Activated CD4-positive, alpha-beta T cell treated with anti-CD3 and anti-CD28 coated beads, Interleukin-2, Interleukin-4, amounts not matched to agents 100 ng/mL and 50 ng/mL, durations not matched to agents 16 hours and 8 hours (primary cell): Measurements from ENCODE around the gene COLEC11.

Experiments
- DNase-seq: peaks from one replicate; pipeline ENCODE4 v3.0.0-alpha.2; 2020; ENCODE audit warnings: low spot score

COLEC11 gene

DNA sequence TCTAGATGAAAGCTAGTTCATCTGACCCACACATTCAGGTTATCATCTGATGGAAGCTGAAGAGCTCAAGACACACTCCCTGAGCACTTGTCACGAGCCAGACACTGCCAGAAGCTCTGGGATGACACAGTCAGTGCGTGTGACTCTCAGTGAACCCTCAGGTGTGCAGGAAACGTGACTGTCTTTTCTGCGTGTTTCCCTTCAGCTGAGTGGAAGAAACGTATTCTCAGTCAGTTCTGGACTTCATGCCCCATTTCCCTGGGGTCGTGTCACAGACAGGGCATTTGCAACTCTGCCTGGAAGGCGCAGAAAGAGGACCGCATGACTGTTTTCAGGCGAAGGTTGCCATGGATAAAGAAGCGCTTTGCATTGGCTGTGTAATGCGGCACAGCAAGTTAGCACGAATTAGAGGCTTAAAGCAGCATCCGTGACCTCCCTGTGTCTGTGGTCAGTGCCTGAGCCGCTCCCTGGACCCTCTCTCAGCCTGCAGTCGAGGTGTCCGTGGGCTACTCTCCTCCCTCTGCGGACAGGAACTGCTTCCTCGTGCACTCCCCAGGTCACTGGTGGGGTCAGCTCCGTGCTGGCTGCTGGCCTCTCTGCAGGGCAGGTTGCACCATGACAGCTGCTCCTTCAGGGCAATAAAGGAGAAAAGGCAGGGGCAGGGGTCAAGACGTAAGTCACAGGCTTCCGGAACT is 59.8 kb downstream of the COLEC11 start:
- DNase-seq: no peak

DNA sequence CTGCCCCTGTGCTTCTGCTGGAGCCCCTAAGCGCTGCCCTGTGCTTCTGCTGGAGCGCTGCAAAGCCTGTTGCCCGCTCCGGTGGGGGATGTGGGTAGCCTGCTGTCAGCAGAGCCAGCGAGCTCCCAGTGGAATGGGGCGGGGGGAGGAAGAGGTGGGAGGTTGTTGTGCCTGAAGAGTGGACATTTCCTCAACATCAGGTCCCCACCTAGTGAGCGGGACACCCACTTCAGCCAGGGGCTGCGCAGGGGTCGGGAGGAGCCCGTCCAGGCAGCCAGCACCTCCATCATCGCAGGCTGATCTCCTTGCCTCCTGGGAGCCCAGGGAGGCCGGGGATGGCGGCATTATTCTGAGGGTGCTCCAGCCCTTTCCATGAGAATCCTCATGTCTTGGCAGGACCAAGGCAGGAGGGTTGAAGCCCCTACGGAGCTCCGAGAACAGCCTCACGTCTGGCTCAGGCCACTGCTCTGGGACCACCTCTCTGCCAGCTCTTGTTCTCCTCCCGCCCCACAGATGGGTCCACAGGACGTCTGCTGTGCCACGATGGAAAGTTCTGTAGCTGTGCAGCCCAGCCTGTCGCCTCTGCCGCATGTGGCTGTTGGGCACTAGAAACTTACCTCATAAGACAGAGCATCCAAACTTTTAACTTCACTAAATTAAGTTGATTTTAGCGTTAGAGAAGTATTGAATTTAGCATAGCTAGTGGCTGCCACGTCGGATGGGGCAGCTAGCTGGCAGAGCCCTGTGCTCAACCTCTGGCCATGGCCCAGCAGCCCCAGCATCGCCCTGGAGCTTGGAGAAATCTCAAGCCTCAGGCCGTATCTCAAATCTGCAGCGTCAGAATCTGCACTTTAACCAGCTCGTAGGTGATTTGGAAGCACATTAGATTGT is 61.2 kb downstream of the COLEC11 start:
- no peak for DNase-seq

DNA sequence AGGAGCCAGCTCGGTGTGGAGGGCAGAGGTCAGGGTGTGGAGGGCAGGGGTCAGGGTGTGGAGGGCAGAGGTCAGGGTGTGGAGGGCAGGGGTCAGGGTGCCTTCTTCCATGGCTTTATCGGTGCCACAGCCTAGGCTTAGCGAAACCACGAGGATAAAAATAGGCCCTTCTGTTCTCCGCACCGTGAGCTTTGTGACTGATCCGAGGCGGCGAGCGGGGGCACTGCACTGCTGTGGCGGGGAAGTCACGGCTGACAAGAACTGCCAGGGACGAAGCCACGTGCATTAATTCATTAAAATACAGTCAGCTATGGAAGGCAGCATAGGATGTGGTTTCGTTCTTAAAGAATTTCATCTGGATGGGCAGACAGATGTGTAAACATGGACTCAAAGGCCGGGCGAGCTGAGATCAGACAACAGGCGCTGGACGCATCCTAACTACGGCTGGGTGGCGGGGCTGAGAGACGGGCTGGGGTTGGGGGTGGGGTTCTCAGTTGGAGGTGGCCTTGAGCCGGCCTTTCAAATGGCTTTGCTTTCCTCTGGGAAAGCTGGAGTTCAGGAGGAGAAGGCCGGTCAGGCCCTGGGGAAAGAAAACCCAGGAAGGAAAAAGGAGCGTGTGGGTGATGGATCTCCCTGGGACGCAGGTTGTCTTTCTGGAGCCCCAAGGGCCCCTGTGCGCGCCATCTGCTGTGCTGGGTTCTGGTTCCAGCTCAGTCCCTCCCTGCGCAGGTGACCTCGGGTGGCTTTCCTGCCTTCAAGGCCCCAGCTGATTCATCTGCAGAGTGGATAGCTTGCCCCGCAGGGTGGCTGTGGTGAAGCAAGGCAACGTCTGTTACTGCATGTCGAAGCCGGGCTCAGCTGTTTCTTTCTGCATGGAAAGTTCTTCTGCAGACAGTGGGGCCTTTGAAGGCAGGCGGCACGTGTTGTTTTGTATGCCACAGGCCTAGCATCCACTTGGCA is 62.1 kb downstream of the COLEC11 start:
- no peak for DNase-seq

- no peak for DNase-seq
These were observed 63.0 kb downstream of the COLEC11 start, which contains the start of gene ALLC for GRCh38 chr2:3657881-3658280. Gene ALLC (plus strand): TSS chr2:3658200. CDS start chr2:3671158, 12,958 bp downstream.

GRCh38 chr2:3659447-3660432 is 64.8 kb downstream of the COLEC11 start:
- peak; percentile 15 for DNase-seq

DNA sequence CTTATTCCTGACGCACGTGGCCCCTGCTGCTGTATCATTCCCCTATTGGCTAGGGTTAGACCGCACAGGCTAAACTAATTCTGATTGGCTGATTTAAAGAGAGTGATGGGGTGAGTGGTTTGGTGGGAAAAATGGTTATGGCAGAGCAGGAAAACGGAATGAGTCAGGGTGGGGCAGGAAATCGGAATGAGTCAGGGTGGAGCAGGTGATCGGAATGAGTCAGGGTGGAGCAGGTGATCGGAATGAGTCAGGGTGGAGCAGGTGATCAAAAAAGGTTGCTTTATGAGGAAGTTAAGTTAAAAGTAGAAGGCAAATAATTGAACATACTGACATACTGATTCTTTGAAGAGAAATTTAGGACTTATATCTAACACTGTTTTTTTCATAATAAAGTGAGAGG is 65.7 kb downstream of the COLEC11 start:
- peak; percentile 62 for DNase-seq

DNA sequence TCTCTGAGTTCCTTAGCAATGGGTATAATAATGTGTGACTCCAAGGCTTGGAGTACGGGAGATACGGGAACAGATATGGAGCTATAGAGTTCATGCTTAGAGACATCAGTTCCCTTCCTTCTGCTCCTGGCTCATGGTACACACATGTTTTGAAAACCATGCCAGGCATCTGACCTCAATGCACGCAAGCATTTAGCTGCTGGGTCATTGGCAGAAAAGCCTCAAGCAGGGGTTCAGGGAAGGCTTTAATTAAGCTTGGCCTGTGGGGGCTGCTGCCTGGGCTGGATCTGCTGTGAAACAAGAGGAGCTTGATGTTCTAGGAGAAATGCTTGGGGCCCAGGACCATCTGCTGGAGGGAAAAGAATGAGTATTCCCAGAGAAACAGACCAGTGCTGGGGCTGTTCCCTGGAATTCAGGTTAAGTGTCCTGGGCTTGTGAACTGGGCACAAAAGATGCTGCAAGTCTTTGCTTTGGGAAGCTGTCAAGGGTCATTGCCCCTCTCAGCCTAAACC is 66.3 kb downstream of the COLEC11 start:
- DNase-seq: no peak

GRCh38 chr2:3662239-3662638 is 67.3 kb downstream of the COLEC11 start:
- peak; percentile 13 for DNase-seq

GRCh38 chr2:3664118-3664517 is 69.2 kb downstream of the COLEC11 start:
- DNase-seq: no peak

- DNase-seq: no peak
These were observed 70.0 kb downstream of the COLEC11 start for GRCh38 chr2:3664925-3665324.

- DNase-seq: no peak
These were observed 71.1 kb downstream of the COLEC11 start for GRCh38 chr2:3665886-3666612.

DNA sequence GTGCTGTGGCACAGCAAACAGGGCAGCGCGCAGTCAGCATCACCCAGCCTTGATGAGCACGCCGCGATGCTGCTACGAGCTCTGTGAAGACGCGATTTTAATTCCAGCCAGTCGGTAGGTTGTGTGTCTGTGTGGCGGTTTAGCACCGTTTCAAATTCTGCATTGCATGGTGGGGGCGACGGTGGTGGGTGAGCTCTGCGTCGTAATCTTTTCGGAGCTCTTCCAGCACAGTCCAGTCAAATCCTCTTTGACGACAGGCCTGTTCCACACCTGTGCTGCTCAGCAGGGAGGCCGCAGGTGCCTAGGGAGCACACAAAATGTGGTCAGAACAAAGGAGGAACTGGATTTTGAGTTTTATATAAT is 71.7 kb downstream of the COLEC11 start:
- DNase-seq: no peak

GRCh38 chr2:3667151-3667631 is 72.3 kb downstream of the COLEC11 start:
- no peak for DNase-seq

DNA sequence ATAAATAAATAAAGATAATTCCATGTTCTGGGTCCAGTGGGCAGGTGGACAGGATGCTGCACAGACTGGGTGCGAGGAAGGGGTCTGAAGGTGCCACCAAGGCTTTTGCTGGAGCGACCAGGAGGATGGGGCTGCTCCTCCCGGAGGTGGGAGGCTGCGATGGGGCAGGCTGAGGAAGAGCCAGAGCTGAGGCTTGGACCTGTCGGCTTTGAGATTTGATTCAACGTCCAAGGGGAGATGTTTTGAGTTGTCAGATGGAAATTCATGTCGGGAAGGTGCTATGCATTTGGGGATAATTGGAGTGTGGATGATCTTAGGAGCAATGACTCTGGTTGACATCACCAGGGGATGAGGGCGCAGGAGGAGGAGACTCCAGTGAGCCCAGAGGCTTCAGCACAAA is 74.7 kb downstream of the COLEC11 start:
- DNase-seq: no peak

DNA sequence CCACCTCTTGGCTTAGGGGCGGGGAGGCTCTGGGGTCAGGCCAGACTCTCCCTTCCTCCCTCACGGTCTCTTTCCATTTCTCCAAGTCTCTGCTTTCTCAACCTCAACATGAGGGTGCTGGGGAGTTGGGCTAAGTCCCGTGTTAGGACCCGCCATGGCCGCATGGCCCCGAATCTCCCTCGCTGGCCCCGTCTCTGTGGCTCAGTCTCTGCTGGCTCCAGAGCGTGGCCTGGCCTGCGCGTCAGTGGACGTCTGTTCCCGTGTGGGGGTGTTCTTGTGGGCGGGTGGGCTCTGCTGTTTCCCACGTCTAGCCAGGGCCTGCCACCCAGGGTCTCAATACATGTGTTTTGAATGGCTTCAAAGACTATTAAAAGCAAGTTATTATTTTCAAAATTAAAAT is 75.5 kb downstream of the COLEC11 start:
- DNase-seq: no peak

GRCh38 chr2:3670941-3671340 is 76.0 kb downstream of the COLEC11 start:
- no peak for DNase-seq

GRCh38 chr2:3672861-3673678 is 78.2 kb downstream of the COLEC11 start:
- DNase-seq: no peak

DNA sequence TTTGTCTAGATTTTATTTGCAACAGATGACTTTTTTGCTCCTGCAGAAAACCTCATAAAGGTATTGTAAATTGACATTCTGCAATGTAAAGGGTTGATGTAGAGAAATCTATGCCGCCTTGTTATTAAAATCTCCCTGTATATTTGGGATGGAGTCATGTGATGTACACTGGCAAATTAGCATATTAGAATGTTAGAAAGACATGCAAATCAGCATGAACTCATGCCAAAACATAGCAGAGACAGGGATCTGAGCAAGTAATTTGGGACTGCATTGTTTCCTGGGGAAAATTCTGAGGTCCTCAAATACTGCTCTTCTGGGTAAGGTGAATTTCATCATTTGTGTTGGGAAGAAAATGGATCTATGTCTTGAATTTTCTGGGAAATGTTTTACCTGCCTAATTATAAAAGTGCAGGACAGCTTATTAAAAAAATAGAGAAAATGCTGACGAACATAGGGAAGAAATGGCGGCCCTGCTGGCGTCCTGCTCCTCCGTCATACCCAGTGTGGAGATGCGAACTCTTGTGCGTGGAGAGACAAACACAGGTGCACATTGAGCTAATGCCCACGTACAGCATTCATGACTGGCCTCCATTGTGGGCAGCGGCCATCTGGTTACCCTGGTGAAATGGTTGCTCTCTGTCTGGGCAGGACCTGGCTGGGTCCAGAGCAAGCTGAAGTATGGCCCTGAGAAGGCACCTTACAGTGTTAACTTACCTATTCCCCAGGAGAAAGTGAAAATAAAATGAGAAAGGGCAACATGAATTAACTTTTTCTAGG is 79.3 kb downstream of the COLEC11 start:
- no peak for DNase-seq
